ENCODE data around the gene LRCH1. TPM values are rescaled to one million over a fixed set of nuclear protein-coding genes. Genes with fewer than 3 reads are reported as not detected.
A peak's percentile ranks its signal among the peaks of the same experiment; 100 is the strongest.

LRCH1 gene
- total RNA-seq, 4 donors from 2014 or later: 42.7 to 66.0 (median 53.1) TPM

DNA sequence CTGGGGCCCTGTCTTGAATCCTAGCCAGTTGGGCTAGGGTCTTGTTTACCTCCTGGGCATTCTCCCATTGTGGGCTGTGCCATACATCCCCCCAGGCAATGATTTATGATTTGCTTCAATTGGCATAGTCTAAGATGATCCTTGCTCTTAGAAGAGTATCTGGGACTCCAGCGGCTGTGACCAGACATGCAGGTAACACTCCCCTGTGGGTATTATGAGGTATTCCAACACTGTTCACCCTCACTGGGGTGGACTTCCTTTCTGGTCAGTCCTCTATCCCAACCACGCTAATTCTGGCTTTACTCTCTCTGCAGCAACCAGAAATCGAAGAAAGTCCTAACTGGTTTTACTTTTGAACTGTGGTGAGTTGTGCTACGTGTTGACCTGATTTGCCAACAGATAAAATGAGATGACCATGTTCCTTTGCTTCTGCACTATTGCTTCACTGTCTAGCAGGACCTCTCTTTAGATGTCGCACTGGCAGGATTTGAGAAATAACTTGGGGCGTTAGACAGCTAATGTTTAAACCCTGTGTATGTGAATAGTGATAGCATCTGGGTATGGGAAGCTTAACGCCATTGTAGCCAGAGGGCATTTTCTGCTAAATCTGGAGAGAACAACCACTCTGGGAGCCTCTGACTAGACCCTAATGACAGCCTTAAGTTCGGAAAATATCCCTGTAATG lies 6.7 kb upstream of the LRCH1 start:
- WGBS: 91% methylated on average over 8 of the region's 8 CpGs

DNA sequence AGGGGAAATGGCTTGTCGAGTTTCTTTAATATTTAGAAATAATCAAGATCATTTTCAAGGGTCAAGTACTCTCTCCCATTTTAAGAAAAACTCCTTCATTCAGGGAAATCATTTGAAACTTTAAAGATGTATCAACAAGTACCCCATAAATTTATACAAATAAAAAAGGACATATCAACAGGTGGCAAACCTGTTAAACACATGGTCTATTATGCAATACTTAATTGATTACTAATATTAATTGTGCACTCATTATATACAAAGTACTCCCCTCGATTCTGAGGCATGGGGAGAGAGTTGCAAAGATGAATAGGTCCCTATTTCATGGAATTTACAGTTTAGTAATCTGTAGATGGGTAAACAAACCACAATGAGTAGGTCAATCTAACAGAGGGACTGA lies 2.1 kb upstream of the LRCH1 start:
- intact Hi-C loops (cut with DNase I): loop anchor here (1.0 to 5.0 kb wide), 5 partner anchors 59 to 246 kb away; partner anchors contain the start of gene ESD
- Histone ChIP-seq H3K27me3 (no peaks in the 10 kb centered on the region), H3K4me3 (no peak overlapping the region), H3K36me3 (no peaks in the 10 kb centered on the region), H3K4me1 (peaks cover 18 to 30% (median 28%) of the 10 kb centered on the region in 4 donors), H3K27ac (replicated peaks in 1 of 4) (no peak overlapping the region), H3K9me3 (no peaks in the 10 kb centered on the region)
- TF ChIP-seq POLR2AphosphoS5 (IDR thresholded peaks at IDR 0.05) (no peak), POLR2A (IDR thresholded peaks at IDR 0.05; ENCODE audit: low read depth) (no peak), EP300 (IDR thresholded peaks at IDR 0.05) (no peak)
- TF ChIP-seq, protein P1, sequence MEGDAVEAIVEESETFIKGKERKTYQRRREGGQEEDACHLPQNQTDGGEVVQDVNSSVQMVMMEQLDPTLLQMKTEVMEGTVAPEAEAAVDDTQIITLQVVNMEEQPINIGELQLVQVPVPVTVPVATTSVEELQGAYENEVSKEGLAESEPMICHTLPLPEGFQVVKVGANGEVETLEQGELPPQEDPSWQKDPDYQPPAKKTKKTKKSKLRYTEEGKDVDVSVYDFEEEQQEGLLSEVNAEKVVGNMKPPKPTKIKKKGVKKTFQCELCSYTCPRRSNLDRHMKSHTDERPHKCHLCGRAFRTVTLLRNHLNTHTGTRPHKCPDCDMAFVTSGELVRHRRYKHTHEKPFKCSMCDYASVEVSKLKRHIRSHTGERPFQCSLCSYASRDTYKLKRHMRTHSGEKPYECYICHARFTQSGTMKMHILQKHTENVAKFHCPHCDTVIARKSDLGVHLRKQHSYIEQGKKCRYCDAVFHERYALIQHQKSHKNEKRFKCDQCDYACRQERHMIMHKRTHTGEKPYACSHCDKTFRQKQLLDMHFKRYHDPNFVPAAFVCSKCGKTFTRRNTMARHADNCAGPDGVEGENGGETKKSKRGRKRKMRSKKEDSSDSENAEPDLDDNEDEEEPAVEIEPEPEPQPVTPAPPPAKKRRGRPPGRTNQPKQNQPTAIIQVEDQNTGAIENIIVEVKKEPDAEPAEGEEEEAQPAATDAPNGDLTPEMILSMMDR (IDR thresholded peaks at IDR 0.05): no peak
- WGBS: 77% methylated on average over 2 of the region's 2 CpGs
- no peak for DNase-seq (ENCODE audit: extremely low spot score)

More for the DNA sequence above, 6.7 kb upstream of the LRCH1 start:
- no peaks in the 10 kb centered on the region for H3K36me3 ChIP-seq
- no peak overlapping the region for H3K4me3 ChIP-seq
- no peak for DNase-seq (ENCODE audit: extremely low spot score)
- H3K27ac ChIP-seq (replicated peaks in 1 of 4): no peak overlapping the region
- intact Hi-C loops (cut with DNase I): no loop called here
- TF ChIP-seq POLR2A (IDR thresholded peaks at IDR 0.05; ENCODE audit: low read depth) (no peak), EP300 (IDR thresholded peaks at IDR 0.05) (no peak), POLR2AphosphoS5 (IDR thresholded peaks at IDR 0.05) (no peak)
- TF ChIP-seq, protein P1 (IDR thresholded peaks at IDR 0.05): no peak
- H3K27me3 ChIP-seq: no peaks in the 10 kb centered on the region
- no peaks in the 10 kb centered on the region for H3K9me3 ChIP-seq
- H3K4me1 ChIP-seq: peaks cover 1 to 2% (median 2%) of the 10 kb centered on the region in 4 donors

DNA sequence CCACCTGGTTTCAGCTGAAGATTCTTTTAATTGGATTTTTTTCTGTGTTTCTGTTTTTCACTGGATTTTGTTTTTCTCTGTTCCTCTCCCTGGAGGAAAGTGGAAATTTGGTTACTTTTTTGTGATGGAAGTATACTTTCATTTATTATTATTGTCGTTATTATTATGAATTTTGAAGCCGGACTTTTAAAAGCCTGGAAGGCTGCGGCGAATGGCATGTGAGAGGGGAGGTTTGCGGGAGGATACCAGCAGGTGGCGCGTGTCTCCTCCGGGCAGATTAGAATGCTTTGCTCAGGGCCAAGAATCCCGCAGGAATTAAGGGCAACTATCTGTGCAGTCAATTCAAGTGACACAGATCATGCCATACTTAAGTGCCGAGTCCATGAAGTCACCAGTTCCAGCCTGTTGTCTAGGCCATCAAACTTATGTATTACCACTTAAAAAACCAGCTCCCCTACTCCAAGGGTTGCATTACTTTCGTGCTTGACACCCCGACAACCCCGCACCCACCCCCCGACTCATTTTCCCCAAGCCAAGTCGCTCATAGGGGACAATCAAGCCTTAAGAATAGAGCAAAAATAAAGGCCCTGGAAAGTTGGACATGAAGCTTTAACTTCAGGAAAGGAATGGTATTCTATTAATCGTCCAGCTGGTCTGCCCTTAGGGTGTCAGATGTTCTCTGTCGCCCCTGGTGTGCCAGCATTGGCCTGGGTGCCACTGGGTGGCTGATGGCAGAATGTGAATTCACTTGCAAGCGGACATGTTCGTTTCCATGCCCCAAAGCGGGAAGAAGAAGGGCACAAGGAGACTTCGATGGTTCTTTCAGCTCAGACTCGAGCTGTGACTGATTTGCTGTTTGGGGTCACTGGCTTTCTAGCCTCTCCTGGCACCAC lies 1.3 kb upstream of the LRCH1 start:
- no peak for DNase-seq (ENCODE audit: extremely low spot score)
- no peaks in the 10 kb centered on the region for H3K27me3 ChIP-seq
- intact Hi-C loops (cut with DNase I): loop anchor here (1.0 to 5.0 kb wide), 5 partner anchors 59 to 246 kb away; partner anchors contain the start of gene ESD
- H3K36me3 ChIP-seq: no peaks in the 10 kb centered on the region
- no peaks in the 10 kb centered on the region for H3K9me3 ChIP-seq
- H3K4me3 ChIP-seq: peak overlapping the region; percentile 81 to 99 (median 90)
- H3K4me1 ChIP-seq: peaks cover 18 to 38% (median 37%) of the 10 kb centered on the region in 4 donors
- TF ChIP-seq POLR2AphosphoS5 (IDR thresholded peaks at IDR 0.05): peak in 1 of 2 donors; percentile 49
- no peak for TF ChIP-seq POLR2A (IDR thresholded peaks at IDR 0.05; ENCODE audit: low read depth)
- TF ChIP-seq, protein P1 (IDR thresholded peaks at IDR 0.05): peak; percentile 93 to 94 (median 93)
- 32% methylated on average over 22 of the region's 22 CpGs for WGBS
- H3K27ac ChIP-seq (replicated peaks in 1 of 4): peak overlapping the region; percentile 95 to 98 (median 96)

DNA sequence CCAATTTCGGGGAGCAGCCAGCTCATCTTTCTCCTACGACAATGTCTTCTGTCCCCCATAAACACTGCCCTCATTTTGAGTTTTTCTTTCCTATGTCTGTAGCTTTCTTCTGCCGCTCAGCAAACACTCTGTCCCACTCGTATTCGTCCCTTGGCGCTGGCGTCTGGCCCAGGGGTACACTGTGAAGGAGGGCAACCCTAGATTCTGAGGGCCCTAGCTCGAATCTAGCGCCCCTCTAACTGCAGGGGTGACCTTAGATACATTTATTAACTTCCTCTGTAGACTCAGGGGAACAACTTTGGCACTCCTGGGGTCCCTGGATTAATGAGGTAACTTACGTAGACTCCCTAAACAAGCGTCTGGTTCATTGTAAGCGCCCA lies 677 bp upstream of the LRCH1 start:
- Histone ChIP-seq H3K27me3 (no peaks in the 10 kb centered on the region), H3K27ac (replicated peaks in 1 of 4) (peak overlapping the region; percentile 95 to 98 (median 96)), H3K36me3 (no peaks in the 10 kb centered on the region), H3K9me3 (no peaks in the 10 kb centered on the region), H3K4me1 (peaks cover 18 to 41% (median 38%) of the 10 kb centered on the region in 4 donors), H3K4me3 (peak overlapping the region; percentile 81 to 99 (median 90))
- WGBS: 28% methylated on average over 12 of the region's 12 CpGs
- no peak for DNase-seq (ENCODE audit: extremely low spot score)
- TF ChIP-seq POLR2AphosphoS5 (IDR thresholded peaks at IDR 0.05): no peak
- TF ChIP-seq, protein P1 (IDR thresholded peaks at IDR 0.05): no peak
- no peak for TF ChIP-seq EP300 (IDR thresholded peaks at IDR 0.05)
- intact Hi-C loops (cut with DNase I): loop anchor here (5.0 kb wide), 4 partner anchors 60 to 245 kb away; partner anchors contain the start of gene ESD

All from esophagus muscularis mucosa (tissue), 4 donors.